COLO829 (cell line): ENCODE data around the gene TMEM121B.

ENCODE experiments used
- DNase-seq: peaks from one replicate; pipeline ENCODE4 v3.0.0; 2012; ENCODE audit warnings: low spot score

TMEM121B gene

GRCh38 chr22:17138513-17138912, 17.4 kb upstream of the TMEM121B start:
- DNase-seq: no peak

GRCh38 chr22:17137861-17138425, 16.8 kb upstream of the TMEM121B start:
- no peak for DNase-seq

GRCh38 chr22:17137170-17137569, 16.0 kb upstream of the TMEM121B start:
- DNase-seq: no peak

- DNase-seq: no peak
These were observed 14.1 kb upstream of the TMEM121B start for GRCh38 chr22:17135153-17135760.

GRCh38 chr22:17133137-17133536, 12.0 kb upstream of the TMEM121B start:
- no peak for DNase-seq

- DNase-seq: no peak
These were observed 11.0 kb upstream of the TMEM121B start for GRCh38 chr22:17132112-17132511.

- DNase-seq: no peak
These were observed 10.5 kb upstream of the TMEM121B start for GRCh38 chr22:17131686-17132085.

- no peak for DNase-seq
These were observed 9.0 kb upstream of the TMEM121B start for GRCh38 chr22:17130199-17130598.

GRCh38 chr22:17120711-17121232, 388 bp downstream of the TMEM121B start:
- no peak for DNase-seq

- DNase-seq: peak; percentile 30
These were observed 879 bp downstream of the TMEM121B start for GRCh38 chr22:17120281-17120680.

GRCh38 chr22:17119481-17120202, 1.5 kb downstream of the TMEM121B start:
- no peak for DNase-seq

- DNase-seq: no peak
These were observed 2.8 kb downstream of the TMEM121B start for GRCh38 chr22:17118342-17118741.

GRCh38 chr22:17117890-17118289, 3.3 kb downstream of the TMEM121B start:
- no peak for DNase-seq

- no peak for DNase-seq
These were observed 3.8 kb downstream of the TMEM121B start for GRCh38 chr22:17117400-17117799.

- no peak for DNase-seq
These were observed 4.4 kb downstream of the TMEM121B start for GRCh38 chr22:17116572-17117330.

- DNase-seq: no peak
These were observed 5.1 kb downstream of the TMEM121B start for GRCh38 chr22:17115945-17116565.

- DNase-seq: no peak
These were observed 5.9 kb downstream of the TMEM121B start for GRCh38 chr22:17115236-17115635.

- DNase-seq: no peak
These were observed 6.3 kb downstream of the TMEM121B start for GRCh38 chr22:17114898-17115235.

GRCh38 chr22:17114173-17114897, 6.8 kb downstream of the TMEM121B start:
- DNase-seq: no peak

- DNase-seq: no peak
These were observed 7.6 kb downstream of the TMEM121B start for GRCh38 chr22:17113600-17113999.

GRCh38 chr22:17112491-17113042, 8.6 kb downstream of the TMEM121B start:
- DNase-seq: no peak
